ENCODE results near the gene ATAD3C. TPM values are rescaled to one million over a fixed set of nuclear protein-coding genes. Genes with fewer than 3 reads are reported as not detected.
A peak's percentile ranks its signal among the peaks of the same experiment; 100 is the strongest.
"Not testable (repeated sequence)": the region's sequence is repeated elsewhere in the genome, so short reads cannot be mapped to it uniquely, and the experiment has no call there.

Gene ATAD3C
- polyA plus RNA-seq, 3 donors, result not detected

DNA sequence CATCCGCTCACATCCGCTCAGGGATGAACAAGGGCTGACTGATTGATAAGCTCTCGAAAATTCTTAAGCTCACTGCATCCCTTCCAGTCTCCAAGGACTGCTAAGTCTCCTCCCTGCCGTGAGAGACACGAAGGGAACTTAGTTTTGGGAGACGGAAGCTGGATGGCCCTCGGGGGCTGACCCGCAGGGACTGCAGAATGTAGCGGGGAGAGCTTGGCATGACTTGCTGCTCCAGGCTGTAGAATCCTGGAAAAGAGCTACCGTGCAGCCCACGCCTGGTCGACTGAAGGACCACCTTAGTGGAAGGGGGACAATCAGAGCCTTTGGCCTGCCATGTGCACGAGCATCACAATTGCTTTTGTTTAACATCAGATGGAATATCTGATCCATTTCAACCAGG is 33.7 kb upstream of the ATAD3C start:
- no peak for DNase-seq
- H3K27me3 ChIP-seq (ENCODE audit: control insufficient read depth in 2 of 2, insufficient read depth in 2 of 2, low read length in 2 of 2), result peaks cover under 1 to 9% of the 10 kb centered on the region in 2 donors
- intact Hi-C loops (cut with micrococcal nuclease), result no loop called here
- H3K4me1 ChIP-seq (ENCODE audit: control insufficient read depth in 1 of 2, insufficient read depth in 2 of 2, low read length in 2 of 2), result no peaks in the 10 kb centered on the region
- no peak overlapping the region for H2AFZ ChIP-seq (ENCODE audit: insufficient read depth, low read depth, low read length, poor library complexity, severe bottlenecking)
- no peaks in the 10 kb centered on the region for H3K4me1 Mint-ChIP-seq
- 87% methylated on average over 11 of the region's 13 CpGs for WGBS (ENCODE audit: insufficient coverage)
- H3K36me3 ChIP-seq (replicated peaks in 1 of 2; ENCODE audit: control insufficient read depth in 1 of 2, insufficient read depth in 2 of 2, low read length in 2 of 2), result no peaks in the 10 kb centered on the region
- no peak overlapping the region for H3K4me3 ChIP-seq (replicated peaks in 1 of 3; ENCODE audit: low read depth in 2 of 3, low read length in 3 of 3)
- no peak overlapping the region for H3K4me2 ChIP-seq (replicated peaks; ENCODE audit: extremely low read depth, low read length, poor library complexity, severe bottlenecking)
- no peaks in the 10 kb centered on the region for H4K20me1 ChIP-seq (ENCODE audit: insufficient read depth, low read length)
- no peak overlapping the region for H3K27ac ChIP-seq (ENCODE audit: low read depth in 1 of 2, low read length in 2 of 2)
- H3K79me2 ChIP-seq (ENCODE audit: insufficient read depth, low read length), result no peaks in the 10 kb centered on the region
- peaks cover 11 to 12% (median 12%) of the 10 kb centered on the region in 3 donors for H3K27me3 Mint-ChIP-seq (ENCODE audit: low read depth in 3 of 3)
- H3K27ac Mint-ChIP-seq, result no peak overlapping the region
- TF ChIP-seq, protein P1, sequence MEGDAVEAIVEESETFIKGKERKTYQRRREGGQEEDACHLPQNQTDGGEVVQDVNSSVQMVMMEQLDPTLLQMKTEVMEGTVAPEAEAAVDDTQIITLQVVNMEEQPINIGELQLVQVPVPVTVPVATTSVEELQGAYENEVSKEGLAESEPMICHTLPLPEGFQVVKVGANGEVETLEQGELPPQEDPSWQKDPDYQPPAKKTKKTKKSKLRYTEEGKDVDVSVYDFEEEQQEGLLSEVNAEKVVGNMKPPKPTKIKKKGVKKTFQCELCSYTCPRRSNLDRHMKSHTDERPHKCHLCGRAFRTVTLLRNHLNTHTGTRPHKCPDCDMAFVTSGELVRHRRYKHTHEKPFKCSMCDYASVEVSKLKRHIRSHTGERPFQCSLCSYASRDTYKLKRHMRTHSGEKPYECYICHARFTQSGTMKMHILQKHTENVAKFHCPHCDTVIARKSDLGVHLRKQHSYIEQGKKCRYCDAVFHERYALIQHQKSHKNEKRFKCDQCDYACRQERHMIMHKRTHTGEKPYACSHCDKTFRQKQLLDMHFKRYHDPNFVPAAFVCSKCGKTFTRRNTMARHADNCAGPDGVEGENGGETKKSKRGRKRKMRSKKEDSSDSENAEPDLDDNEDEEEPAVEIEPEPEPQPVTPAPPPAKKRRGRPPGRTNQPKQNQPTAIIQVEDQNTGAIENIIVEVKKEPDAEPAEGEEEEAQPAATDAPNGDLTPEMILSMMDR (IDR thresholded peaks at IDR 0.05), result no peak
- no peak overlapping the region for H3K4me3 Mint-ChIP-seq
- peaks cover 0 to 3% of the 10 kb centered on the region in 2 donors for H3K36me3 Mint-ChIP-seq
- peaks cover 10 to 26% (median 20%) of the 10 kb centered on the region in 7 donors for H3K9me3 Mint-ChIP-seq
- no peak overlapping the region for H3K9ac ChIP-seq (ENCODE audit: insufficient read depth, low read length, poor library complexity, severe bottlenecking)
- peaks cover 10 to 21% of the 10 kb centered on the region in 2 donors for H3K9me3 ChIP-seq (replicated peaks in 1 of 2; ENCODE audit: control insufficient read depth in 1 of 2, insufficient read depth in 1 of 2, low read length in 2 of 2)

- H3K36me3 ChIP-seq (replicated peaks in 1 of 2; ENCODE audit: control insufficient read depth in 1 of 2, insufficient read depth in 2 of 2, low read length in 2 of 2); H2AFZ ChIP-seq (ENCODE audit: insufficient read depth, low read depth, low read length, poor library complexity, severe bottlenecking); H3K36me3 Mint-ChIP-seq; intact Hi-C loops (cut with micrococcal nuclease); H3K27ac ChIP-seq (ENCODE audit: low read depth in 1 of 2, low read length in 2 of 2); H3K79me2 ChIP-seq (ENCODE audit: insufficient read depth, low read length); H3K9me3 ChIP-seq (replicated peaks in 1 of 2; ENCODE audit: control insufficient read depth in 1 of 2, insufficient read depth in 1 of 2, low read length in 2 of 2); H4K20me1 ChIP-seq (ENCODE audit: insufficient read depth, low read length); H3K9ac ChIP-seq (ENCODE audit: insufficient read depth, low read length, poor library complexity, severe bottlenecking); H3K4me1 ChIP-seq (ENCODE audit: control insufficient read depth in 1 of 2, insufficient read depth in 2 of 2, low read length in 2 of 2); H3K4me1 Mint-ChIP-seq; DNase-seq; H3K4me2 ChIP-seq (replicated peaks; ENCODE audit: extremely low read depth, low read length, poor library complexity, severe bottlenecking); H3K4me3 ChIP-seq (replicated peaks in 1 of 3; ENCODE audit: low read depth in 2 of 3, low read length in 3 of 3); H3K4me3 Mint-ChIP-seq; H3K27ac Mint-ChIP-seq: not testable (repeated sequence)
- peaks cover 2 to 18% of the 10 kb centered on the region in 2 donors for H3K27me3 ChIP-seq (ENCODE audit: control insufficient read depth in 2 of 2, insufficient read depth in 2 of 2, low read length in 2 of 2)
- Mint-ChIP-seq H3K9me3 (peaks cover 3 to 11% (median 7%) of the 10 kb centered on the region in 7 donors), H3K27me3 (ENCODE audit: low read depth in 3 of 3) (peaks cover 12 to 29% (median 23%) of the 10 kb centered on the region in 3 donors)
- WGBS (ENCODE audit: insufficient coverage), result 95% methylated on average over 4 of the region's 5 CpGs
Measured at GRCh38 chr1:1417396-1417795, 32.1 kb upstream of the ATAD3C start.

GRCh38 chr1:1417825-1418463 is 31.5 kb upstream of the ATAD3C start:
- WGBS (ENCODE audit: insufficient coverage), result 92% methylated on average over 19 of the region's 25 CpGs
- H3K4me1 ChIP-seq (ENCODE audit: control insufficient read depth in 1 of 2, insufficient read depth in 2 of 2, low read length in 2 of 2); H3K4me2 ChIP-seq (replicated peaks; ENCODE audit: extremely low read depth, low read length, poor library complexity, severe bottlenecking); H3K27ac Mint-ChIP-seq; H3K9me3 Mint-ChIP-seq; H3K27ac ChIP-seq (ENCODE audit: low read depth in 1 of 2, low read length in 2 of 2); H4K20me1 ChIP-seq (ENCODE audit: insufficient read depth, low read length); H3K4me3 ChIP-seq (replicated peaks in 1 of 3; ENCODE audit: low read depth in 2 of 3, low read length in 3 of 3); H3K4me1 Mint-ChIP-seq; H3K79me2 ChIP-seq (ENCODE audit: insufficient read depth, low read length); H2AFZ ChIP-seq (ENCODE audit: insufficient read depth, low read depth, low read length, poor library complexity, severe bottlenecking); H3K36me3 Mint-ChIP-seq; intact Hi-C loops (cut with micrococcal nuclease); H3K36me3 ChIP-seq (replicated peaks in 1 of 2; ENCODE audit: control insufficient read depth in 1 of 2, insufficient read depth in 2 of 2, low read length in 2 of 2); H3K9ac ChIP-seq (ENCODE audit: insufficient read depth, low read length, poor library complexity, severe bottlenecking); H3K9me3 ChIP-seq (replicated peaks in 1 of 2; ENCODE audit: control insufficient read depth in 1 of 2, insufficient read depth in 1 of 2, low read length in 2 of 2); DNase-seq: not testable (repeated sequence)
- Mint-ChIP-seq H3K4me3 (peak overlapping the region in 1 of 2 donors; percentile 11), H3K27me3 (ENCODE audit: low read depth in 3 of 3) (peaks cover 12 to 34% (median 24%) of the 10 kb centered on the region in 3 donors)
- peaks cover 2 to 18% of the 10 kb centered on the region in 2 donors for H3K27me3 ChIP-seq (ENCODE audit: control insufficient read depth in 2 of 2, insufficient read depth in 2 of 2, low read length in 2 of 2)
